GM18873 (cell line): Measurements from ENCODE around the gene TTC31.

Source experiments
- ATAC-seq: cut with Tn5 transposase; IDR thresholded peaks from one replicate; pipeline ENCODE4 v1.9.1; 2021; ENCODE audit warnings: mild to moderate bottlenecking, moderate library complexity, moderate number of reproducible peaks; ENCODE audit not compliant: unreplicated experiment, low FRiP score

Gene TTC31

DNA sequence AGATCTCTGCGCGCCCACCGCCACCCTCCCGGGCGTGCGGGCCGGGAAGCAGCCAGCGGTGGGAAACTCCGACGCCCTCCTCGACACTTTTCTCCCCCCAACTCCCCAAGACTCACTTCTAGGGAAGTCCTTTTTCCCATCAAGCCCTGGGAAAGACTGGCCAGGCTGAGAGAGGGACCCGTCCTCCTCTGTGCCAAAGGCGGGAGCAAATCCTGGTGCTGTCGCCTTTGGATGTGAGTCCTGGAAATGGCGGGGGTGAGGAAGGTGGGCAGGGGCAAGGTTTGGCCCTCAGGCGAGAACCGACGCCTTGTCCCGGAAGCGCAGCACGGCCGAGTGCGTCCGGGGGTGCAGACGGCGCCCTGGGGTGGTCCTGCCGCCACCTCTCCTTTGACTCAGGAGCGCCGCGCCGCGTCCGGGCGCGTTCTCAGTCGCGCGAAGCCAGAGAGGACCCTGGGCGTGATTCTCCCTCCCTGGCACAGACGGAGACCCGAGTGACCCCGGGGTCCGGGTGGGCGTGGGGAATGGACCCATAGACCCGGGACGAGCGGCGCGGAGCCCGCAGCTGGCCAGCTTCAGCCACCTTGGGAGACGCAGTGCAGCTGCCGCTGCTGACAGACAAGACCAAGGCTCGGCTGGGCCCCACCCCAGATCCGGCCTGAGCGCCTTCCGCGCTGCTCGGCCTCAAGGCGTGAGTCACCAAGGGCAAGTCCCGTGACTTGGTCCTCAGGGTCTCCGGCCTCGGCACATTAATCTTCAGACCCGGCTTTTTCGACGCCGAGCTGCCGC is 20.0 kb downstream of the TTC31 start:
- no peak for ATAC-seq

DNA sequence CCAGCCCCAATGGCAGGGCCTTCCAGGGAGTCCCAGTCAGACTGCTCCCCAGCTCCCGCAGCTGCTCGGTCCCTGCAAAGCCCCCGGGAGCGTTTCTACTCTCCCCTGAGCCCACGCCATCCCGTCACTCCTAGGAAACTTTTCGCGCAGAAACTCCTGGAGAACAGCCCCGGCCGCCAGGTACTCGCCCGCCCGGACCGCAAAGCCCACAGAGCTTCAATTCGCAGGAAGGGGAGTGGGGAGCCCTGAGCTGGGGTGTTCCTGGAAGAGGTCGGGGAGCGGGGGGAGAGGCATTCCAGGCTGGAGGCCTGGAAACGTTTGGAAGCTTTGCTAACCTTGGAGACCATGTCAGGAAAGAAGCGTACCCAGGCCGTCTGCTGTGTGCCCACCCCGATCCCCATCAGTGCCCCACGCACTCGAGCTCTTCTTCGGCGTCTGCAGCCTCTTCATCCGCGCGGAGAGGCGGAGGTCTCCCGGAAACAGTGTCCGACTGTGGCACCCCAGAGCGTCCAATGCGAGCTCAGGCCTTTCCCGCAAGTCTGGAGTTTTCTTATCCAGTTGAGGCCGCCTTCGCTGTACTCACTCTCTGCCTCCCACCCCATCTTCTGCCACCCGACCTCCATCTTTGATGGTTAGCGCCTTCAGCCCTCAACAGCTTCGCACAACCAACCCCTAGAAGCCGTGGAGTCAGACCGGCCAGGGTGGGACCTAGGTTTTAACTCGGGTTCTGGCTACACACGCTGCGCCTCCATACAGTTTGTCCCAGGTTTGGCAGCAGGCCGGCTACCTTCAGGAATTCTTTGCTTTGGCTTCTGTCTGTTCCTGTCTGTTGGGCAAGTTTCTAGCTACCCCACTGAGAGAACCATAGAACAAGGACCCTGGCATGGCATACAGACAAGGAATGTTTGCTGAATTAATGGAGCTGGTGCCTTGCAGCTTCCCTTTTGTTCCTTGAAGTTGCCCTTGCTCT is 20.9 kb downstream of the TTC31 start:
- ATAC-seq, result no peak

DNA sequence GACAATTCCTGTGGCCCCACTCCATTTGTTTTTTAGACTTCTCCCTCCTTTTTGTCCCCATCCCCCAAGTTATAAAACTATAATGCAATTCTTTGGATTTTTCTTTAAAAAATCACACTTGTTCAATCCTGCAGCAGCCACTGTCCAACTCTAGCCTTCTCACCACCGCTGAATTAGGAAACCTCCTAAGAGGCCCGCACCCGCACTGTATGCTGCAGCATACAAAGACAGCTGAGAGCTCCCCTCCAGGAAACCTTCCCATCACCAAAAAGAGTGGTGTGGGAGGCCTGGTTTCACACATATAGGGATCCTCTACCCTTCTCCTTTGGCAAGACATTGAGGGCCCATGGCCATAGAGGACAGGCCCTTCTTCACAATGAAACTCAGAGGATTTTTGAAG is 21.7 kb downstream of the TTC31 start:
- no peak for ATAC-seq

DNA sequence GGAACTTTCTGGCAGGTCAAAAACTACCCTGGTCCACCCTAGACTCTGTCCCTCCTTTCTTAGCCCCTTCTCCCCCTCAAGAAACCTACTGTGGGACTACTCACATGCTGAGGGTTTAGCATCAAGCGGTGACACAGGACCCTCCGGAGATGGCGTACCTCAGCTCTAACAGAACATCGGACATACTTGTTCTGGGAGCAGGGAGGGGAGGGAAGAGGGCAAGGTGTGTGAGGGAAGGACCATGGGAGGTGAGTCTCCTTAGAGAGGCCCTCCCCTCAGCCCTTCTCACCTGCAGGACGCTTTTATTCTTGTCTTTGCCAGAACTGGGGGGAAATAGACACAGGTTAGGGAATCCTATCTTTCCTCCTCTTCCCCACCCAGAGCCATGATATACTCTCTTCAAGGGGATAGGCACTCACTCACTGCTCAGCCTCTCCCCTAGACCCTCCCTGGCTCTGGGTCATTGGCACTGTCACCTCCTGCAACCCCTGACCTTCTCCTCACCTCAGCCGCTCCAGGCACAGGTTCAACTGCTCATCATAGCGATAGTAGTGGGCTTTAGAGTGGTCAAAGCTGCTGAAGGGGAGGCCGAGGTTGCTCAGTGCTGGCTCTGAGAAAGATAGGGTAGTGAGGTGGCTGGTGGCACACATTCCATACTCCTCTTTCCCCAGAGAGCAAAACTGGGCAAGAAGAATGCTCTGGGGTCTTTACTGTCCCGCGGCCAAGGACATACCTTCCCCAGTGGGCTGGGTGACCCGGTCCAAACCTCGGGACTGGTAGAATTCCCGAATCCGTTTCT is 22.8 kb downstream of the TTC31 start:
- ATAC-seq, result no peak

DNA sequence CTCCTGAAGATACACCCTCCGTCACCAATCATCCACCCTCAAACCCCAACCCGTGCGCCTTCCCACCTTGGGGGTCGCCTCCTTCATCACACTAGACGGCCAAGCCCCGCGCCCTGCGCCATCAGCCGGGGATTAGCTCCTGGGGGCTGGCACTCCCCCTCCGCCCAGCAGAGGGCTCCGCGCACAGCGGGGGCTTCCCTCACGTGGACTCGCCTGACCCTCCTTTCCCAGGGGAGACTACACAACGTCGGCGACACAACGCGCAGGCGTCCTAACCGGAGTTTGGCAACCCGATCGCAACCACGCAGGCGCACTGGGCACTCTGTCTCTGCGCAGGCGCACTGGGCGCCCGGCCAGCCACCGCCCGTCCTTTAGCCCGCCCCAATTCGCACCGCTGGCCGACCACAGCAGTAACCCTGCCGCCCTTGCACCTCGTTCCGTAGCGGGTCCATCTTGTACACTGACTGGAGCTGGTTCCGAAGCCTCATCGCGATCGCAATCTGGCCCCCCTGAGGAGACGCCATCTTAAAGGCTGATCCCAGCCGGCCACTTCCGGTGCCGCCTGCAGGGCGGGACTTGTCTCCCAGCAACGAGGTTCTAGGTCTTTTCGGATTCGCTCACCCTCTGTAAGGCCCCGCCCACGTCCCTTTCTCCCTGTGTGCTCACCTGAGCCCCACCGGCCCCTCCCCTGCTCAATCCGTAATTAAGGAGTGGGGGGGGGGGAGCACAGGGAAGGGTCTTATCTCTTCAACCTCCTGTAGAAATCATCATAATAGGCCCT is 24.5 kb downstream of the TTC31 start, which contains the start of gene PCGF1:
PCGF1 (minus strand) TSS at position 551 of the 781 bp plus-strand sequence; CDS start at position 524, 27 bp downstream.
- peak; percentile 84 for ATAC-seq

DNA sequence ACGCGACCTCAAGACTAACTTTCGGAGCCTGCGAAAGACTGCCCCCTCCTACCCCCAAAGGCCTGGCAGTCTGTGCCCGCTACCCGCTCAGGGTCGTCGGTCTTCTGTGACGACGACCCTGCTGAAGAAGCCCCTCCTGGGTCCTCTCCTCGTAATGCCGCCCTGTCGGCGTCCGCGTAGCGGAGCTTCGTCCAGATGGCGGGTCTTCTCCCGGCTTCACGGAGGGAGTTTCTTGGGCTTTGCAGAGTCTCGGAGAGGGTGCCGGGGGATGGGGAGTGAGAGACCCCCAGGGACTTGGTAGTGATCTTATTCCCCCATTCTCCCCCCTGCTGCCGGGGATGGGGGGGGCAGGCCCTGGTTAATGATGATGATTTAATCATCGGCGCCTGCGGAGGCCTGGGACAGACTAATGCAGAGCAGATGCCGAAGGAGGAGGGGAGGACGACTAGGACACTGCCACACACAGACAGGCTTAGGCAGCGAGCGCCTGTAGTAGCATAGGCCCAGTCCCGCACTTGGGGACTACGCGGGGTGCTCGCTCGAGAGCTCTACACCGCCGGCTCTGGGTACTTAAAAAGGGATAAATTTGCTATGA is 25.1 kb downstream of the TTC31 start:
- ATAC-seq, result no peak

DNA sequence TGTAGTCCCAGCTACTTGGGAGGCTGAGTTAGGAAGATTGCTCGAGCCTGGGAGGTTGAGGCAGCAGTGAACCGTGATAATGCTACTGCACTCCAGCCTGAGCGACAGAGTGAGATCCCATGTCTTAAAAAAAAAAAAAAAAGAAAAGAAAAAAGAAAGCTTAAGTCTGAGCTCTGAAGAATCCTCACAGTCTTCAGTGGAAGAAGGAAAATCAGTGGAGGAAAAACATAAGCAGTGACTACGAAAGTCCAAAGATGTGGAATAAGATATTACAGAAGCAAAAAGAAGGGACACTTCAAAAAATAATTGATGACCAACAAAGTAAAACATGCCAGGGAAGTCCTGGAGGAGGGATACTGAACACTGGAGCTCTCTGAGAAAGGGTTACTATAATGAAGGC is 27.4 kb downstream of the TTC31 start:
- ATAC-seq, result no peak

DNA sequence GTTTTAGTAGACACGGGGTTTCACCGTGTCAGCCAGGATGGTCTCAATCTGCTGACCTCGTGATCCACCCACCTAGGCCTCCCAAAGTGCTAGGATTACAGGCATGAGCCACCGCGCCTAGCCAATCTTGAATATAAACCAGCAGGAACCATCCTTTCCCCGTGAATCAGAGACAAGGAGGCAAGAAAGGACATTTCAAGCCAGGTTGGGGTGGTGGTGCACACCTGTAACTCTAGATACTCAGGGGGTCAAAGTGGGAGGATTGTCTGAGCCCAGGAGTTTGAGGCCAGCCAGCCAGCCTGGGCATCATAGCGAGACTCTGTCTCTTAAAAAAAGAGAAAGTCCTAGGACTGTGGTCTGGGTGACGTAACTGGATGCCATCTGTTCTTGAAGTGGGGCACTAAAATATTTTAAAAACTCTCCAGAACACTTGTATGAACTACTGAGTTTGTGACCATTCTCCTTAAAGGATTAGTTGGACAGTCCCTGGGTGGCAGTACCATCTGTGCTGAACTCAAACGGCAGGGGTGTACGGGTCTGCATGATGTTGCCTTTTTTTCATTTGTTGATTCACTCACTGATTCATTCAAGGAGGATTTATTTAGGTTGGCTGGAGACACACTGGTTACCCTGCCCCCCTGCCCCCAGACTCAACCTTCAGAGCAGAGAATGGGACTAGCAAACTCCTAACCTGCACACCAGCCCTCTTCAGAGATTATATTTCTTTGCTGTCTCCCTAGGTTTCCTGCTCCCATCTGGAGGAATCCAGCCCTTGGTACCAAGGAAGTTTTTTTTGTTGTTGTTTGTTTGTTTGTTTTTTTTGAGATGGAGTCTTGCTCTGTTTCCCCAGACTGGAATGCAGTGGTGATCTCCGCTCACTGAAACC is 28.5 kb downstream of the TTC31 start:
- no peak for ATAC-seq

DNA sequence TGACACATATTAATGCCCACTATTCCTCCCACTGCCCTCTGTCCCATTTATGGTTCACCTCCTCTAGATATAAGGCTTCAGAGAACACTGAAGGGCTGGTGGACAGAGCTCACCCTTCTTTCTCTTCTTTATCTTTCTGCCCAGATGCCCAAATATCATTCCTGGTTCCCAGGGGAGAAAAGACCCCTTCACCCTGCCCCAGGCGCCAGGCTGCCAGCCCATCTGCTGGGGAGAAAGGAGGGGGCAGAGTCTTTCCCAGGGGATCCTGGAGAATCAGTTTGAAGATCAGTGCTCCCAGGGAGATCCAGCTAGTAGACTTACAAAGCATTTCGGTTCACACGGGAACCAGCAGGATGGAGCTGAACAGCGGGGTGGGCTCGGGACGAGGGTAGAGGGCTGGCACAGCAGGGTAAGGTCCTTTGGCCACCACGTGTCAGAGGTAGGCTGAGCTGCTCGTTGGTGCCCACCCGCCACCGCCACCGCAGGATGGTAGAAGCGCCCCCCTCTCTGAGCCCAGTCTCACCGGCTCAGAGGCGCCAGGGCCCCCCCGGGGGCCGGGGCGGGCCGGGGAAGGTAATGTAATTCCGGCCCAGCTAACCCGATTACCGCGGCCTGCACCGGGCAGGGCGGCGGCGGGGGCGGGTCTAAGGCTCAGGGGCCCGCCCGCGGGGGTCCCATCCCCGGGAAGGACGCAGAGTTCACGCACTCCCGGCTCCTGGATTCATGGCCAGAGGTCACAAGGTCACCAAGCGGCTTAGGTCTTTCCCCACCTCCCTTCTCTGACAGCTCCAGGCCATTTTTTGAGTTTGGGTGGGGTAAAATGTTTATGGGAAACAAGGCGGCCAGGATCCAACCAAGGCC is 30.1 kb downstream of the TTC31 start:
- ATAC-seq, result no peak

DNA sequence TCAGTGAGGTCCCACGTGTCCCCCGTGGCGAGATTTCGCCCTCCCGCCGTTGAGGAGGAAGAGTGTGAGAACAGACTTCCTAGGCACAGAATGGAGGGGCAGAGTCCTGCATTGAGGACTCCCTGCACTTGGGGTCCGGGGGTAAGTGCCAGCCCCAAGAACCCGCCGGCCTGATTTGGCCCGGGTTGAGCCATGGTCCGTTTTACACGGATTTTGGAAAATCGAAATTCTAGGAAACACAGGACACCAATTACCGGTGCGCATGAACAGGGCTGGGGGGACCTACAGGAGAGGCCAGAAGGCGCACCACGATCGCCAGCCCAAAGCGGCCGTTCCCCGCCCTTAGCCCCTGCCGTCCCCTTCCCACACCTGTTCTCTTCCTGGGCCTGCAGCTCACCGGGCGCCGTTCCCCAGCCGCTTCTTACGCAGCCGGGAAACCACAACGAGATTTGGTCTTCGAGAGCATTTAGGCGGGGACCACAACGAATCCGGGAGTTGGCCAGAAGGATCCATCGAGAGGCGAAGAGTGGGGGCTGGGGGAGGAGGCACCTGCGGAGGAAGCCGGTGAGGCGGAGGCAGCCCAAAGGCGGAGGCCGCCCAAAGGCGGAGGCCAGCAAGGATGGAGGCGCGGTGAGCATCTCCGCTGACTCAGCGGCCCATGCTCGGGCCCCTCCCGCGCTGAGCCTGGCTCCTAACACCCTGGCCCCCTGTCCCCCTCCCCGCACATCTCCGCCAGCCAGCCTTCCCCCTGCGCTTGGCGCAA is 30.9 kb downstream of the TTC31 start:
- ATAC-seq, result no peak

DNA sequence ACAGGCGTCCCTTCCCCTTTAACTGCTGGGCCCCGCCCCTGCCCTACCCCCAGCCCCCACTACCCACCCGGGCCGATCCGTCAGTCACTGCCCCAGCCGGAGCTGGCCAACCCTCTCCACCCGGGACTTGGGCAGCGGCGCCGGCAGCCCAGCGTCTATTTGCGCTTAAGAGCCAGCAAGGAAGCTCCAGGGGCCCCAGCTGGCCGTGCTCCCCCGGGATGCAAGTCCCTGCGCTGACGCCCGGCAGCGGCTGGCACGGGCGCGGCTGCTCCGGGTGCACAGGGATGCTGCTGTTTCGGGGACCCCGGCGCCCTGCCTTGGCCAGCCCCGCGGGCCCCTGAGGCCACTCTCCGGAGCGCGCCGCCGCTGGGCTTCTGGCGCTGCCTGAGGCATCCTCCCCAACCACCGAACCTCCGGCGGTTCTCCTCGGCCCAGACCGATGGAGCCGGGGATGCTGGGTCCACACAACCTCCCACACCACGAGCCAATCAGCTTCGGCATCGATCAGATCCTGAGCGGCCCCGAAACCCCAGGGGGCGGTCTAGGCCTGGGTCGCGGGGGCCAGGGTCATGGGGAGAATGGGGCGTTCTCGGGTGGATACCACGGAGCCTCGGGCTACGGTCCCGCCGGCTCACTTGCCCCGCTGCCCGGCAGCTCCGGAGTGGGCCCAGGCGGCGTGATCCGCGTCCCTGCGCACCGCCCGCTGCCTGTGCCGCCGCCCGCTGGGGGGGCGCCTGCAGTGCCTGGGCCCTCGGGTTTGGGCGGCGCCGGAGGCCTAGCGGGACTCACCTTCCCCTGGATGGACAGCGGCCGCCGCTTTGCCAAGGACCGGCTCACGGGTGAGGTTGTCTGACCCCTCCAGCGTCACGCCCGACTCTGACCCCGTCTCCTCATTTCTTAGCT is 31.7 kb downstream of the TTC31 start, which contains the start of gene TLX2:
TLX2 (plus strand) TSS at position 83 of the 903 bp plus-strand sequence; CDS start at position 440, 357 bp downstream.
- no peak for ATAC-seq

DNA sequence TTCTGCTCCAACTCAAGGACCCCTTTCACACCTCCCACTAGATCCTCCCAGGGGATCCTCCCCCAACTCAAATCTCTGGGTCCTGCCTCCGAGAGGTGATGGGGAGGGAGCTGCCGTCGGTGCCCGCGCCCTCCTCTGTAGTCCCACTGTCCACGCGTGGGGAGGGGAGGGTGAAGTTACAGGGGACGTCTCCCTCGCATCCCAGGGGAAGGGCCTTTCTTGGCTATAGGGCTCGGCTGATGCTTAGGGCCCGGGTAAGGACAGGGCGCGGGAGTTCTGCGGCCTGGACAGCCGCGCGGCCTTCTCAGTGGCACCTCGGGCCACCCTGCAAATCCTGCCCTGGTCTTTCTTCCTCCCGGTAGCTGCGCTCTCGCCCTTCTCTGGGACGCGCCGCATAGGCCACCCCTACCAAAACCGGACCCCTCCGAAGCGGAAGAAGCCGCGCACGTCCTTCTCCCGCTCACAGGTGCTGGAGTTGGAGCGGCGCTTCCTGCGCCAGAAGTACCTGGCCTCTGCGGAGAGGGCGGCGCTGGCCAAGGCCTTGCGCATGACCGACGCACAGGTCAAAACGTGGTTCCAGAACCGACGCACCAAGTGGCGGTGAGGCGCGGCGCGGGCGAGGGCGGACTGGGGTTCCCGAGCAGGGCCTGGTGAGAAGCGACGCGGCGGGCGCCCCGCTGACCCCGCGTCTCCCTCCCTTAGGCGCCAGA is 32.5 kb downstream of the TTC31 start:
- ATAC-seq, result no peak

DNA sequence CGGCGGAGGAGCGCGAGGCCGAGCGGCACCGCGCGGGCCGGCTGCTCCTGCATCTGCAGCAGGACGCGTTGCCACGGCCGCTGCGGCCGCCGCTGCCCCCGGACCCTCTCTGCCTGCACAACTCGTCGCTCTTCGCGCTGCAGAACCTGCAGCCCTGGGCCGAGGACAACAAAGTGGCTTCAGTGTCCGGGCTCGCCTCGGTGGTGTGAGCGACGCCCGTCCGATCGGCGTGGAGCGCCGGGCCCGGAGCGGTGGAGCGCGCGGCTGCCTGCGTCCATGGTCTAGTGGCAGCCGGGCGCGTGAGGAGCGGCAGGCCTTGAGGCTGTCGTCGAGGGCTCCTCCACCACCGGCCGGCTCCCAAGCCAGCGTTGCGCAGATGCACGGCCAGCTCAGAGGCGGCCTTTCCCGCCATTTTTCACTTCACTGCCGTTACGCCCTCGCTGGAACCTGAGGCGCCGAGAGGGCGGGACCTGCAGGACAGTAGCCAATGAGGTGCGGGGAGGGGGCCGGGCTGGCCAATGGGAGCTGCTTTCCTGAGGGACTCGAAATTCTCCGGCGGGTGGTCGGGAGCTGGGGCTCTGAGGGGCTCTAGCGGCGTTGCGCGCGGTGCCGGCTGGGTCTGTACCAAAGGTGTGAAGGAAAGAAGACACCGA is 33.2 kb downstream of the TTC31 start:
- ATAC-seq, result no peak

DNA sequence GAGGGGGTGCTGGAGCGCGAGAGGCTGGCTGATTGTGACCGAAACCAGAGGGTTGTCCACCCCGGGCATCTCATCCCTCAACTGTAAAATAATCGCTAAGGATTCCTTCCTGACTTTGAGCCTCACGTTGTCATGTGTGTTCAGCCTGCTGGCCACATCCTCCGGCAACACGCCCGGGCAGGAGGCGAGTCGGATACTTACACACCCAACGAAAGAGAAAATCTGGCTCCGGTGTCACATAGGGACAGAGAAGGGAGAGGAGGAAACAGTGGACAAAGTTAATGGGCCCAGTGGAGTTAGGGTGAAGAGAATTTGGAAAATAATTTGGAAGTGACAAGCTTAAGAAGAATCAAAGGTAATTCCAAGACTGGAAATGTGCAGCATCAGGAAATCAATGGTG is 33.8 kb downstream of the TTC31 start:
- ATAC-seq, result no peak

DNA sequence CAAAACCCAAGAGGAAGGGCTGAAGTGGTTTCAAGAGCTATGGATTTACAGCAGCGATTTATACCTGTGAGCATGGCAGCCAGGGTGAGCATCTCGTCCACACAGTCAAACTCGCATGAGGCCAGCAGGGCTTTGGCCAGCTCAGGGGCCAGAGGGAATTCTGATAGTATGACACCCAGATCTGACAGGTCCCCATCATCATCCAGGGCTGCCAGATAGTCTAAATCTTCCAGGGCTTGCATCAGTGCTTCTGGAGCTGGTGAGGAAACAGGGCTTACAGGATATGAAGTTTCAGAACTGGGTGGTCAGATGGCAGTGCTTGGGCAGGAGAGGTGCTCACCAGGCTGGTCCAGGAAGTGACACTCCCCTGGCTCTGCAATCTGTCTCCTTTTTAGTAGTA is 39.6 kb downstream of the TTC31 start:
- no peak for ATAC-seq
